Ramos (cell line): ENCODE results near the gene CTAG2.
"Not testable (repeated sequence)": the region's sequence is repeated elsewhere in the genome, so short reads cannot be mapped to it uniquely, and the experiment has no call there.

Source experiments
- in situ Hi-C: fragments of 300-500 bp; cut with MboI; formaldehyde crosslinking; loops from one replicate; pipeline ENCODE4 v1.14.3; 2022; ENCODE audit warnings: low sequenced_read_pairs; ENCODE audit not compliant: unreplicated experiment

Gene CTAG2

DNA sequence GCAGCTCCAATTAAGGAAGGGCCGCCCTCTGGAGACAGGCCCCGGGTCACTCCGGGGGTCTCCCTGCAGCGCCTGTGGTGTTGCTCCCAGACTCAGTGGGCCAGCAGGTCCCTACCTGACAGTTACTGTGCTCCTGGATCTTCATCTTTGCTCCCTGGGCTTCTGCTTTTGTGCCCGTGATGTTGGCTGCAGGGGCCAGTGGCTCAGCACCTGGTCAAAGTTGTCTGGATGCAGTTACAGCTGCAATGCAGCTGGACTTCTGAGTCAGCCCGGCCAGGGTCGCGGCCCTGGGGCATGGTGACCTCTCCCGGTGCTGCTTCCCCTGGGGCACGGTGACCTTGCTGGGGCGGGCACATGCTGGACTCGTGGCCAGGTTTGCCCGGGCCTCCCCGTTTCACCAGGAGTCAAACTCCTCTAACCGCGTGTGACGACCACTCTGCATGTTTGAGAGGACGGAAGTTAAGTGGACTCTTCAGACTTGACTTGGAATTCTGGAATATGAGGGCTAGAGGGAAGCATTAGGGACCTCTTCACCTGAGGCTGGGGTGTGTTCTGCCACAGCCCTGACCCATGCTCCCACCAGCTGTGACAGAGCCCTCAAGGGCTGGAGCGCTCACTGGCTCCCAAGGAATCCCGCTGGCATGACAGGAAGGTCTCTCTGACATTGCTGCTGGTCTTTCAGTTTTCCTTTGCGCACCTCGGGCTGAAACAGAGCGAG, 3.7 kb downstream of the CTAG2 start:
- in situ Hi-C loops, result no loop called here

DNA sequence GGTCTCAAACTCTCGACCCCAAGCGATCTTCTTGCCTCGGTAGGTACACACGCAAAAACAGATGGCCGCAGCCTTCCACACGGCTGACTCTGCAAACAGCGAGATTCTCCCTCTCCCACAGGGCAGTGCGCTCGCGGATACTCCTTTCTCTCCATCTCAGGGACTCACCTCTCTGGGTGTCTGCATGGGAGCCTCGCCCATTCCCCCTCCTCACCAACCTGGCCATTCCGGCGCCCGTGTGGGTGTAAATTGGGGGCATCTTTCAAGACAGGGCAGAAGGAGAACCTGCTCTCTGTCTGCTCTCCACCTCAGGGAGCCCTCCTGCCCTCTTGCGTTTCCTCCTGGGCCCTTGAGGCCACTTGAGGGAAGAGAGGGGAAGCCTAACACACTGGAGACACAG, 4.4 kb downstream of the CTAG2 start:
- in situ Hi-C loops, result no loop called here

DNA sequence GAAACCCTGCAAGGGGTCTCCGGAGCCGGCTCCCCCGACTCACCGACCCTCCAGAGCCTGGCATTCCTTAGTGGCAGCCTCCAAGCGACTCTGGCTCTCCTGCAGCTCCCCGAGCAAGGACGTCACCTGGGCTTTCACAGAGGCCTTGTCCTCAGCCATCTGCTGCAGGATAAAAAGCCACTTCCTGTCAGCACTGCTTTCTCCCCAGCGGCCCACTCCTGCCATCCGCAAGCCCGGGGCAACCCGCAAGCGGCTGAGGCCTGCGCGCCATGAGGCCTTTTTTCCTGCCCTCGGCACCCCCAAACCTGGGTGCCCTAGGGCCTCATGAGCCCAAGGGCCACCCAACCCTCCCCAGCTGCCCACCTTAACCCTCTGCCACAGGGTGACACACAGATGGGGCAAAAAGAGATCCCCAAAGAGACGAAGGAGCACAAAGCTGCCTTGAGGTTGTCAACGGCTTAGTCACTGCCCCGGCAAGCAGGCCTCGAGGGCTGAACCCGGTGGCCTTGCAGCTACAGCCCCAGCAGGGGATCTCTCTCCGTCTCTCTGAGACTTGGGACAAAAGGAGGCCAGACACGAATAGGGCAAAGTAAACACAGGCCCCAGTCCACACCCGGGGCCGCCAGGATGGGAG, 7.5 kb downstream of the CTAG2 start:
- in situ Hi-C loops, result not testable (repeated sequence)

- in situ Hi-C loops, result not testable (repeated sequence)
These were observed 9.7 kb downstream of the CTAG2 start for GRCh38 chrX:154643708-154644107.

GRCh38 chrX:154641740-154642139, 11.6 kb downstream of the CTAG2 start:
- in situ Hi-C loops, result not testable (repeated sequence)

DNA sequence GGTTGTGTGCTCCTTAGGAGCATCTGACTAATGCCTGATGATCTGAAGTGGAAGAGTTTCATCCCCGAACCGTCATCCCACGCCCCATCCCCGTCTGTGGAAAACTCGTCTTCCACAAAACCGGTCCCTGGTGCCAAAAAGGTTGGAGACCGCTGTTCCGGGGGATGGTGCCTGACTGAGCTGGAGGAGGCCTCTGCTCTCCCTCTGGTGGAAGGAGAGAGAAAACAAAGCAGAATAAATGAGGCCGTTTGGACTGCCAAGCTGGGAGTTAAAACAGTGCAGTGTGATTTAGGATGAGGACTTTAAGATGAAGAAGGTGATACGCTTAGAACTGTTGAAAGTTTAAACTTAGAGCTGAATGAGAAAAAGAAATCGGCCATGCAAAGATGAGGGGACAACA, 19.7 kb downstream of the CTAG2 start:
- in situ Hi-C loops, result not testable (repeated sequence)

DNA sequence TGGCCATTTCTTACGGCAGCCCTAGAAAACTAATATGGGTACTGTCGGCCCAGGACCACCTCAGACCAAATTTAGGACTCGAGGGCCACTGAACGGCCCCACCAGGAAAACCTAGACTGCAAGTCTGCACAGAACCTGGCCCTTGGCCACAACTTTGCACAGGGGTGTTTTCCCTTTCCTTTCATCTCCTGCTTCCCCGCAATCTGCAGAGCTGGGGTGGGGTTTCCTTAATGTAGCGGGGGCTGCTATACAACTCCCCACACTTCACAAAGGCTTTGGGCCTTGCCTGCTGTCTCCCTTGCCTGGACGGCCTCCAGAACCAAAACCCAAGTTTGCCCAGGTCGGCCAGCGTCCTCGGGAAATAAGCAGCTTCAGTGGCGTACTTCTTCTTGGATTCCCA, 22.4 kb downstream of the CTAG2 start:
- in situ Hi-C loops, result not testable (repeated sequence)

DNA sequence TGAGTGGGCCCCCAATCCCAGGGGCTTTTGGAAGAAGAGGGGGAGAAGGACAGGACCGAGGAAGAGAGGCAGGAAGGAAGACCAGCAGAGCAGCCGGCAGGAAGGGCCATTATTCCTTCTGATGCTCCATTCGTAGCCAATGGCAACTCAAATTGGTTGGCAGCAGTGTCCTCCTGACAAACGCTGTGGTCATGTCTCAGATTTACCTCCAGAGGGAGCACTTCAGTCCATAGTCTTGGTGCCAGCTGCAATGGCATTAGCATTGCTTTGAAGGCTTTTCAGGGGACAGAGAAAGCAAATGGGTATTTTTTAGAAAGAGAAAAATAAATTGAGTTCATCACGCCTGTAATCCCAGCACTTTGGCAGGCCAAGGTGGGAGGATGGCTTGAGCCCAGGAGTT, 24.4 kb downstream of the CTAG2 start:
- in situ Hi-C loops, result not testable (repeated sequence)

- in situ Hi-C loops, result not testable (repeated sequence)
These were observed 32.5 kb downstream of the CTAG2 start for GRCh38 chrX:154620767-154621414.

DNA sequence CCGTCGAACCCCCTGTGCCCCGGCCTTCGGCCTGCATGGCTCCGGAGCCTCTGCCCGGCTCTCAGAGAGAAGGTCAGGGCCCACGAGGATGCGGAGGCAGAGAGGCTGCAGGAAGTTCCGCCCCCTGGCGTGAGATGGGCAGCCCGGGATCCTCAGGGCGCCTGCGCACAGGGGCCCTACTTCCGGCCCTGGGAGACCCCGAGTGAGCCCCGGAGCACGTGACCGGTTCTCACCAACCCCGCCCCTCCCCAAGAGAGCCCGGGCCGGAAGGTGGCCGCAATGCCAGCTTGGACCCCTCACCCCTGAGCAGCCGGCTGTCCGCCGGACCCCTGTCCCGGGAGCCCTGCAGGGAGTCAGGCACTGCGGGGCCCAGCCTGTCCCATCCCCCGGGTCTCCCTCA, 34.2 kb downstream of the CTAG2 start, which contains the start of gene CTAG1B:
Gene CTAG1B, minus strand, starts transcription at position 101 of the 400 bp plus-strand sequence. Its CDS starts 64 bp downstream, at position 37.
- in situ Hi-C loops, result not testable (repeated sequence)

GRCh38 chrX:154613586-154613985, 39.8 kb downstream of the CTAG2 start:
- in situ Hi-C loops, result not testable (repeated sequence)

DNA sequence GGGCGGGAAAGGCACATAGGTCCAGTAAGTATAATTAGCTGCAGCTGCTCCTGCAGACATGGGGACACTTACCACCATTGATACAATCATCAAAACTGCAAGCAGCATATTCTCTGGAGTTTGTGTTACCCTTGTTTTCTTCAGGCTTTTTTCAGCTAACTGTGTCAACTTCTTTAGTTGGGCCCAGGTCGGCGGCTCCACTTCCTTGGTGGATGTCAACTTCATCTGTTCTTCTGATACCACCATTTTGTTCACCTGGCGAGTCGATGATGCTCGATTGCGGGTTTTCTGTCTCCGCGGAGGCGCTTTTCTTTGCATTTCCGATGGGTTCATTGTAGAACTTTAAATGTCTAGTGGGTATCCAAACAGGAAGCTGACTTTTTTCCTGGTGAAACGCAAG, 42.2 kb downstream of the CTAG2 start:
- in situ Hi-C loops, result not testable (repeated sequence)

GRCh38 chrX:154608823-154609222, 44.6 kb downstream of the CTAG2 start:
- in situ Hi-C loops, result not testable (repeated sequence)

DNA sequence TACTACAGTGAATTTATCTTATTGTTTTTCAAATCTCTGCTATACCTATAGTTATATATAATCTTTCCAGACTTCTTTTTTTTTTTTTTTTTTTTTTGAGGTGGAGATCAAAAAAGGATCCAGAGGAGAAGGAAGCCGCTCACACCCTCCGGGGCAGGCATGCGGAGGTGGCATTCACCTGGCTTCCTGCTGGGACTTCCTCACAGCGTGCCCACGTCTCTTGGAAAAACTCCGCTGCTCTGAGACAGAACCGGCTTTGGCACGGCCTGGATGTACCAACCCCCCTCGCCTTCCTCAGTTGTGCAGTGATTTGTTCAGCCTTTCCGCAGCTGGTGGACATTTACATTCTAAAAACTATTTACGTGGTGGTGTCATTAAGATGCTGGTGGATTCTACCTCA, 45.4 kb downstream of the CTAG2 start:
- in situ Hi-C loops, result not testable (repeated sequence)

DNA sequence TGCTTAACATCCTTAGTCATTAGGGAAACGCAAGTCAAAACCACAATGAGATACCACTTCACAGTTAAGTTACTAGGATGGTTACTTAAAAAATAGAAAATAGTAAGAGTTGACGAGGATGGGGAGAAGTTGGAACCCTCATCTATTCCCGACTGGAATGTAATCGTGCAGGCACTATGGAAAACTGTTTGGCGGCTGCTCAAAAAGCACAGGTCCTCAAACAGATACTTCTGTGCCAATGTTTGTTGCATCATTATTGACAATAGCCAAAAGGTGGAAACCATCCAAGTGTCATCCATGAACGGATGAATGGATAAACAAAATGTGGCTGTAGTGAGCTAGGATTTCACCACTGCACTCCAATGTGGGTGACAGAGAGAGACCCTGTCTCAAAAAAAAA, 46.0 kb downstream of the CTAG2 start:
- in situ Hi-C loops, result no loop called here

DNA sequence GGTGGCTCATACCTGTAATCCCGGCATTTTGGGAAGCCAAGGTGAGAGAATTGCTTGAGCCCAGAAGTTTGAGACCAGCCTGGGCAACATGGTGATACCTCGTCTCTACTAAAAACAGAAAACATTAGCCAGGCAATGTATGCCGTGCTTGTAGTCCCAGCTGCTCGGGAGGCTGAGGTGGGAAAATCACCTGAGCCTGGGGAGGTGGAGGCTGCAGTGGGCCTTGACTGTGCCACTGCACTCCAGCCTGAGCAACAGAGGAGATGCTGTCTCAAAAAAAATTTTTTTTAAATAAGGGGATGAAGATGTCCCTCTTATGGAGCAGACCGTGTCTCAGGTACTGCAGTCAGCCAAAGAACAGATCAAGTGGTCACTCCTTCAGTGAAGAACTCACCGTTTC, 47.8 kb downstream of the CTAG2 start:
- in situ Hi-C loops, result no loop called here

GRCh38 chrX:154603438-154604430, 49.6 kb downstream of the CTAG2 start:
- in situ Hi-C loops, result no loop called here

DNA sequence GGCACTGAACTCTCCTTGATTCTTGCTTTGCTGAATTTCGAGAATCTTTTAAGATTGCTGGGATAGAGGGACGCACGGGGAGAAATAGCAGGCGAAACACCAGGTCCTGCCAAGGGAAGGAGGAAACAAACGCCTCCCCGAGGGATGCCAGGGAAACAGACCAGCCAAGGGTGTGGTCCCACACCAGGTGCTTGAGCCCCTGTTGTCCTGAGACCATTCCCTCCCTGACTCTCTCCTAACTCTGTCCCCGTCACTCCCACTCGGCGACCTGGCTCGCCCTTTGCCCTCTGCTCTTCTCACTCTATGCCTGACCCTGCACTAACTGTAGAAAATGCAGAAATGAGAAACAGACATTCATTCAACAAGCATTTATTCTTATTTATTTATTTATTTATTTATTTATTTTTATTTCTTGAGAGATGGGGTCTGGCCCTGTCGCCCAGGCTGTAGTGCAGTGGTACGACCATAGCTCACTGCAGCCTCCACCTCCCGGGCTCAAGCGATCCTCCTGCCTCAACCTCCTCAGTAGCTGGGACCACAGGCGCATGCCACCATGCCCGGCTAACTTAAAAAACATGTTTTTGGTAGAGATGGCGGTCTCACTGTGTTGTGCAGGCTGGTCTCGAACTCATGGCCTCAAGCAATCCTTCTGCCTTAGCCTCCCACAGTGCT, 50.5 kb downstream of the CTAG2 start:
- in situ Hi-C loops, result no loop called here

GRCh38 chrX:154602226-154602625, 51.2 kb downstream of the CTAG2 start:
- in situ Hi-C loops, result no loop called here
